HG03520 (cell line): ENCODE measurements around the gene TUBA8.
"Not testable (repeated sequence)": the region's sequence is repeated elsewhere in the genome, so short reads cannot be mapped to it uniquely, and the experiment has no call there.

Experiments
- ATAC-seq: cut with Tn5 transposase; IDR thresholded peaks from one replicate; pipeline ENCODE4 v1.9.1; 2021; ENCODE audit warnings: mild to moderate bottlenecking, moderate library complexity; ENCODE audit not compliant: unreplicated experiment

Gene TUBA8

GRCh38 chr22:18165356-18165755 is 54.7 kb downstream of the TUBA8 start:
- not testable (repeated sequence) for ATAC-seq

GRCh38 chr22:18170284-18170683 is 59.7 kb downstream of the TUBA8 start:
- not testable (repeated sequence) for ATAC-seq

GRCh38 chr22:18172203-18172602 is 61.6 kb downstream of the TUBA8 start:
- not testable (repeated sequence) for ATAC-seq

GRCh38 chr22:18172776-18173175 is 62.2 kb downstream of the TUBA8 start:
- ATAC-seq: not testable (repeated sequence)

- not testable (repeated sequence) for ATAC-seq
Observed at GRCh38 chr22:18173441-18173840, 62.8 kb downstream of the TUBA8 start.
